GM12891 (cell line): Measurements from ENCODE around the gene AIM2.
A peak's percentile ranks its signal among the peaks of the same experiment; 100 is the strongest.

Source experiments
- POLR2A ChIP-seq: IDR thresholded peaks from 2 replicates; pipeline ENCODE4 v1.6.1; 2011; ENCODE audit warnings: low read depth, low read length, control low read depth
- TAF1 ChIP-seq: IDR thresholded peaks from 2 replicates; pipeline ENCODE4 v1.6.1; 2011; ENCODE audit warnings: low read depth, low read length, control low read depth

- TF ChIP-seq POLR2A (peak; percentile 87), TAF1 (no peak)
These were observed 775 bp upstream of the AIM2 start for GRCh38 chr1:159077120-159077961.
